WI38 (cell line): Measurements from ENCODE around the gene MTREX.

Source experiments
- H3K4me3 ChIP-seq: 2 replicates; pipeline ENCODE4 v1.5.1; 2011; ENCODE audit warnings: low read depth, mild to moderate bottlenecking, control low read depth, low read length
- TF ChIP-seq, protein P1 (sequence below): IDR thresholded peaks from 2 replicates; pipeline ENCODE4 v1.5.1; 2012; ENCODE audit warnings: low read depth, mild to moderate bottlenecking, control low read depth, low read length

Gene MTREX

DNA sequence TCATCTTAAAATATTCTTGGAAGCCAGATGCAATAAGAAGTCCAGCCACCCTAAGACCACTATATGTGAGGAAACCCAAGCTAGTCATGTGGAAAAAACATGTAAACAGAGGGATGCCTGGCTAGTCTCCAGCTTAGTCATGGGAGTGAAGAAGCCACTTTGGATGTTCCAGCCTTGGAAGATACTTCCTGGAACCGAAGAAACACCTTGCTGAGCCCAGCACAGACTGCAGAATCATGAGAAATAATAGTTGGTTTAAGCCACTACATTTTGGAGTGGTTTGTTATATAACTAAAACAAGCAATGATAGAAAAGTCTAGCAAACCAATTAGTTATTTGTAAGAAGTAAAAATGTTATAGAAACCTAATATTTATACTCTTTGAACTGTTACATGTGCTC lies 12.9 kb upstream of the MTREX start:
- no peak overlapping the region for H3K4me3 ChIP-seq
- TF ChIP-seq, protein P1, sequence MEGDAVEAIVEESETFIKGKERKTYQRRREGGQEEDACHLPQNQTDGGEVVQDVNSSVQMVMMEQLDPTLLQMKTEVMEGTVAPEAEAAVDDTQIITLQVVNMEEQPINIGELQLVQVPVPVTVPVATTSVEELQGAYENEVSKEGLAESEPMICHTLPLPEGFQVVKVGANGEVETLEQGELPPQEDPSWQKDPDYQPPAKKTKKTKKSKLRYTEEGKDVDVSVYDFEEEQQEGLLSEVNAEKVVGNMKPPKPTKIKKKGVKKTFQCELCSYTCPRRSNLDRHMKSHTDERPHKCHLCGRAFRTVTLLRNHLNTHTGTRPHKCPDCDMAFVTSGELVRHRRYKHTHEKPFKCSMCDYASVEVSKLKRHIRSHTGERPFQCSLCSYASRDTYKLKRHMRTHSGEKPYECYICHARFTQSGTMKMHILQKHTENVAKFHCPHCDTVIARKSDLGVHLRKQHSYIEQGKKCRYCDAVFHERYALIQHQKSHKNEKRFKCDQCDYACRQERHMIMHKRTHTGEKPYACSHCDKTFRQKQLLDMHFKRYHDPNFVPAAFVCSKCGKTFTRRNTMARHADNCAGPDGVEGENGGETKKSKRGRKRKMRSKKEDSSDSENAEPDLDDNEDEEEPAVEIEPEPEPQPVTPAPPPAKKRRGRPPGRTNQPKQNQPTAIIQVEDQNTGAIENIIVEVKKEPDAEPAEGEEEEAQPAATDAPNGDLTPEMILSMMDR: no peak

GRCh38 chr5:55300890-55301289 lies 6.9 kb upstream of the MTREX start:
- TF ChIP-seq, protein P1: no peak
- H3K4me3 ChIP-seq: no peak overlapping the region

DNA sequence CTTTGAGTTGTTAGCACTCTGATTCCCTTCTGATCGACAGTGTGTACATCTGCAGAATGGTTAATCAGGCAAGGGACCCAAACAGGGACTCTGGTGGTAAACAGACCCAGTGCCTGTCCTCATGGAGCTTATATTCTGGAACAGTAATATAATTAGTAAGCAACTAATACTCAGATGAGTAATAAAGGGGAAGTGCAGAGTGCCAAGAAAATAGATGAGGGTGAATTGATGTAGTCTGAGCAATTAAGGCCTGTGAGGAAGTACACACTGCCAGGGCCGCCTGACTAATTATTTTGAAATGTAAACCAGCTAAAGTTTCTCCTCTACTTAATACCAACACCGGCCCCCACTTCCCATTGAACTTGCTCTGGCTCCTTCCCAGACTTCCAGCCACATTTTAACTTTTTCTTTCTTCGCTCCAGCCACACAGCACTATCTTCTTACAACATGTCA lies 4.5 kb upstream of the MTREX start:
- H3K4me3 ChIP-seq: peak overlapping the region; percentile 32
- TF ChIP-seq, protein P1: no peak

GRCh38 chr5:55304584-55304983 lies 3.2 kb upstream of the MTREX start:
- TF ChIP-seq, protein P1: no peak
- H3K4me3 ChIP-seq: no peak overlapping the region

DNA sequence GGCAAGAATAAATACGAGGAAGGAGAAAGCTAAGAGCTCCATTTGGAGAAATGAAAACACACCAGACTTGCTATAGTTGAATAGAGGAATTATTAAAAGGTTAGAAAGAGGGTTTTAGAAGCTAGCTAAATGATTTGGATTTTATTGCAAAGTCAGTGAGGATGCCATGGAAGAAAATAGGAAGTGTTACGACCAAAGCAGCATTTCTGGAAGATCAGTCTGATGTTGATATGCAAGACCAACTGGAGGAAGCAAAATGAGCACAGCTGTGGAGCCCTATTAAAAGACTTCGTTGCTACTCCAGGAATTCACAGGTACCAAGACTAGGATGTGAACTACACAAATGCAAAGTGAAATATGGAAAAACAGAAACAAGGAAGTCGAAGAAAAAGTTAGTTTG lies 2.4 kb upstream of the MTREX start:
- TF ChIP-seq, protein P1: no peak
- H3K4me3 ChIP-seq: peak overlapping the region; percentile 98

DNA sequence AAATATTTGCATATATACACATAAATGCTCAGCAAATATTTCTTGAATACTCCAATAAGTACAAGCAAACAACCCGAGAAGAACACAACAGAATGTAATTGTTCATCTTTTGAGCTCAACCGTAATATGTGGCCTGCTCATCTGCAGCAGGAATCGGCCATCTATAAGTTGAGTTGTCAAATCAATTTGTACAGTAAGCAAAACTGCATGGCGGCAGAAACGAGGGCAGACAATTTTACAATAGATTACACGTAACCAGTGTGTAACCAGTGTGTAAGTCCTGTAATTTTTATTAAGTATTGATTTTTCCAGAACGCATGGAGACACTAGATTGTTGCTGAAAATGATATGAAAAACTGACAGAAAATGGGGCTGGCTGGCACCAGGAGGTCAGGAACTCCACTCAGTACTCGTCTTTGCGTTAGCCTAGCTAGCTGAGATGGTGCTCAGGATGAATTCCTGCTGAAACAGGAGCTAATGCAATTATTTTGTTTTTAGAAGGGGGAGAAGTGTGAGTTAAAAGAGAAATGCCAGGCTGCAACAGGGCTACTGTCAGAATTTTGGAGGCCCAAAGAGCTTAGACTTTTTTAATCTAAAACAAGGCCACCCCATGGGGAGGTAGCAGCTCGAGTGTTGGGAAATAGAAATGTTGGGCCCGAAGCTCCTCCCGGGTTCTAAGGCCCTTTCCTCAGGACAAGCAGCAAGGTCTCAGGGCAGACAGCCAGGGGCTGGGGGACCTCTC lies 977 bp upstream of the MTREX start:
- TF ChIP-seq, protein P1: no peak
- peak overlapping the region; percentile 98 for H3K4me3 ChIP-seq

GRCh38 chr5:55308254-55308836 lies 556 bp downstream of the MTREX start:
- TF ChIP-seq, protein P1: no peak
- peak overlapping the region; percentile 98 for H3K4me3 ChIP-seq
